Activated CD8-positive, alpha-beta memory T cell treated with anti-CD3 and anti-CD28 coated beads for 36 hours (primary cell): ENCODE data around the gene ZNF570. TPM values are rescaled to one million over a fixed set of nuclear protein-coding genes. Genes with fewer than 3 reads are reported as not detected.

Source experiments
- CTCF ChIA-PET: fragments of 350-600 bp; sonication (Branson Sonifier 250); formaldehyde crosslinking; loops from one replicate; lab custom pipeline; 2021; ENCODE audit warnings: antibody characterized with exemption; lab: Charles Lee
- POLR2A ChIA-PET: fragments of 350-600 bp; sonication (Branson Sonifier 250); formaldehyde crosslinking; loops from one replicate; lab custom pipeline; 2021; ENCODE audit warnings: antibody characterized with exemption; lab: Charles Lee
- total RNA-seq, 2 experiments: library from RNA; stranded (reverse); gene quantifications; one replicate each; pipeline ENCODE4 v1.2.3, GENCODE V29; 2021

Gene ZNF570
- total RNA-seq, 2 experiments from 2014 or later: 3.7 to 5.4 TPM

DNA sequence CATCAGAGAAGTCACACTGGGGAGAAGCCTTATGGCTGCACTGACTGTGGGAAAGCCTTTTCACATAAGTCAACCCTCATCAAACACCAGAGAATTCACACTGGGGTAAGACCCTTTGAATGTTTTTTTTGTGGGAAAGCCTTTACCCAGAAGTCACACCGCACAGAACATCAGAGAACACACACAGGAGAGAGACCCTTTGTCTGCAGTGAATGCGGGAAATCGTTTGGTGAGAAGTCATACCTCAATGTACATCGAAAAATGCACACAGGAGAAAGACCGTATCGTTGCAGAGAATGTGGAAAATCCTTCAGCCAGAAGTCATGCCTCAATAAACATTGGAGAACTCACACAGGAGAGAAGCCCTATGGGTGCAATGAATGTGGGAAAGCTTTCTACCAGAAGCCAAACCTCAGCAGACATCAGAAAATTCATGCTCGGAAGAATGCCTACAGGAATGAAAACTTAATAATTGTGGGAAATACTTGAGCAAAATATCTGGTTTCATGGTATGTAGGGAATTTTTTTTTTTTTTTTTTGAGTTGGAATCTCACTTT is 68.3 kb downstream of the ZNF570 start:
- ChIA-PET POLR2A (no interaction called here), CTCF (no interaction called here)

Other genes with a start within 250 kb of the ZNF570 start
- 1 to 10 TPM; 4.6 to 5.2 TPM for gene ZNF527, start 98.3 kb upstream of the ZNF570 start, total RNA-seq
- gene ZNF569, start 1.9 kb upstream of the ZNF570 start, total RNA-seq: 1 to 10 TPM; 4.6 to 5.2 TPM
- gene ZNF793, start 37.6 kb downstream of the ZNF570 start, total RNA-seq: 1 to 10 TPM; 3.4 to 3.5 TPM
- gene ZNF571, start 125.4 kb downstream of the ZNF570 start, total RNA-seq: 1 to 10 TPM; 1.7 to 1.8 TPM
- 1 to 10 TPM in 1 of 2 experiments, under 1 TPM in 1; 0.84 to 1.2 TPM for gene ZNF540, start 125.5 kb downstream of the ZNF570 start, total RNA-seq
- 1 to 10 TPM; 8.8 to 8.9 TPM for gene ZFP30, start 186.1 kb downstream of the ZNF570 start, total RNA-seq